Smooth muscle cell (in vitro differentiated cells): Measurements from ENCODE around the gene GDF9. TPM values are rescaled to one million over a fixed set of nuclear protein-coding genes. Genes with fewer than 3 reads are reported as not detected.

Experiments
- DNase-seq: peaks from one replicate; lab custom pipeline; 2025; ENCODE audit not compliant: unreplicated experiment; lab: John Stamatoyannopoulos, UW
- H2AFZ ChIP-seq: fragments of 200-600 bp; sonication (generic); 2 replicates; pipeline ENCODE4 v1.6.0; 2016; ENCODE audit warnings: antibody characterized with exemption, low read depth, mild to moderate bottlenecking
- H3F3A ChIP-seq: fragments of 200-600 bp; sonication (generic); 2 replicates; pipeline ENCODE4 v1.6.0; 2017; ENCODE audit warnings: antibody characterized with exemption, low read depth
- H3K27ac ChIP-seq: fragments of 200-600 bp; sonication (generic); 2 replicates; pipeline ENCODE4 v1.5.1; 2016; ENCODE audit warnings: low read depth, mild to moderate bottlenecking
- H3K27me3 ChIP-seq: fragments of 200-600 bp; sonication (generic); 2 replicates; pipeline ENCODE4 v1.6.1; 2016; ENCODE audit warnings: low read depth, mild to moderate bottlenecking
- H3K36me3 ChIP-seq: fragments of 200-600 bp; sonication (generic); 2 replicates; pipeline ENCODE4 v1.5.1; 2016; ENCODE audit warnings: low read depth
- H3K4me1 ChIP-seq: fragments of 200-600 bp; sonication (generic); 2 replicates; pipeline ENCODE4 v1.5.1; 2016; ENCODE audit warnings: low read depth
- H3K4me2 ChIP-seq: fragments of 200-600 bp; sonication (generic); 2 replicates; pipeline ENCODE4 v1.6.0; 2016; ENCODE audit warnings: mild to moderate bottlenecking
- H3K4me3 ChIP-seq: fragments of 200-600 bp; sonication (generic); 2 replicates; pipeline ENCODE4 v1.5.1; 2016; ENCODE audit warnings: mild to moderate bottlenecking
- H3K79me2 ChIP-seq: fragments of 200-600 bp; sonication (generic); 2 replicates; pipeline ENCODE4 v1.6.0; 2016; ENCODE audit warnings: low read depth, mild to moderate bottlenecking
- H3K9ac ChIP-seq: fragments of 200-600 bp; sonication (generic); 2 replicates; pipeline ENCODE4 v1.6.0; 2016; ENCODE audit warnings: low read depth
- H3K9me3 ChIP-seq: fragments of 200-600 bp; sonication (generic); replicated peaks from 2 replicates; pipeline ENCODE4 v1.5.1; 2016; ENCODE audit warnings: low read depth
- H4K20me1 ChIP-seq: fragments of 200-600 bp; sonication (generic); 2 replicates; pipeline ENCODE4 v1.6.0; 2016; ENCODE audit warnings: low read depth
- WGBS: methylation state at CpG from one replicate; pipeline ENCODE4 v1.1.7; 2016; ENCODE audit warnings: low lambda C conversion rate; 5-methylcytosine and 5-hydroxymethylcytosine counted together
- polyA plus RNA-seq: library from polyadenylated mRNA; unstranded; fragments of >200 nt; fragmentation: Nextera tagmentation; extraction: Ambion mirVana; gene quantifications from 2 replicates; pipeline ENCODE4 v1.2.1, GENCODE V29; 2016
- total RNA-seq: library from RNA; depleted of rRNA; stranded (reverse); fragments of >200 nt; gene quantifications from 2 replicates; pipeline ENCODE4 v1.2.3, GENCODE V29; 2014
- TF ChIP-seq, protein P1 (sequence below): fragments of 200-600 bp; sonication (generic); IDR thresholded peaks from 2 replicates; pipeline ENCODE4 v1.5.1; 2017; ENCODE audit warnings: borderline replicate concordance, mild to moderate bottlenecking, antibody characterized with exemption; ENCODE audit not compliant: insufficient read depth, poor library complexity, severe bottlenecking

Gene GDF9
- total and polyA plus RNA-seq, 2 experiments from 2014 or later = 0.46 to 1.9 TPM

- Histone ChIP-seq H3K4me1 (peaks cover 11% of the 10 kb centered on the region), H3K27me3 (no peaks in the 10 kb centered on the region), H3K4me3 (no peak overlapping the region), H2AFZ (no peak overlapping the region), H3F3A (no peaks in the 10 kb centered on the region), H3K27ac (no peak overlapping the region), H3K9ac (no peak overlapping the region), H3K36me3 (no peaks in the 10 kb centered on the region), H3K79me2 (no peaks in the 10 kb centered on the region), H3K4me2 (no peak overlapping the region), H3K9me3 (no peaks in the 10 kb centered on the region), H4K20me1 (no peaks in the 10 kb centered on the region)
- WGBS = 86% methylated on average over 1 of the region's 1 CpG
- DNase-seq = no peak
- TF ChIP-seq, protein P1, sequence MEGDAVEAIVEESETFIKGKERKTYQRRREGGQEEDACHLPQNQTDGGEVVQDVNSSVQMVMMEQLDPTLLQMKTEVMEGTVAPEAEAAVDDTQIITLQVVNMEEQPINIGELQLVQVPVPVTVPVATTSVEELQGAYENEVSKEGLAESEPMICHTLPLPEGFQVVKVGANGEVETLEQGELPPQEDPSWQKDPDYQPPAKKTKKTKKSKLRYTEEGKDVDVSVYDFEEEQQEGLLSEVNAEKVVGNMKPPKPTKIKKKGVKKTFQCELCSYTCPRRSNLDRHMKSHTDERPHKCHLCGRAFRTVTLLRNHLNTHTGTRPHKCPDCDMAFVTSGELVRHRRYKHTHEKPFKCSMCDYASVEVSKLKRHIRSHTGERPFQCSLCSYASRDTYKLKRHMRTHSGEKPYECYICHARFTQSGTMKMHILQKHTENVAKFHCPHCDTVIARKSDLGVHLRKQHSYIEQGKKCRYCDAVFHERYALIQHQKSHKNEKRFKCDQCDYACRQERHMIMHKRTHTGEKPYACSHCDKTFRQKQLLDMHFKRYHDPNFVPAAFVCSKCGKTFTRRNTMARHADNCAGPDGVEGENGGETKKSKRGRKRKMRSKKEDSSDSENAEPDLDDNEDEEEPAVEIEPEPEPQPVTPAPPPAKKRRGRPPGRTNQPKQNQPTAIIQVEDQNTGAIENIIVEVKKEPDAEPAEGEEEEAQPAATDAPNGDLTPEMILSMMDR = no peak
These were observed 44.5 kb downstream of the GDF9 start for GRCh38 chr5:132821791-132822190.

GRCh38 chr5:132821350-132821749 lies 44.9 kb downstream of the GDF9 start:
- TF ChIP-seq, protein P1 = no peak
- no peak overlapping the region for H3K4me3 ChIP-seq
- WGBS = 93% methylated on average over 3 of the region's 3 CpGs

GRCh38 chr5:132820162-132820754 lies 46.0 kb downstream of the GDF9 start:
- Histone ChIP-seq H3K79me2 (no peaks in the 10 kb centered on the region), H3K9me3 (no peaks in the 10 kb centered on the region), H3K4me3 (no peak overlapping the region), H3K4me2 (no peak overlapping the region), H2AFZ (no peak overlapping the region), H3F3A (no peaks in the 10 kb centered on the region), H3K9ac (no peak overlapping the region), H3K27ac (no peak overlapping the region), H3K36me3 (no peaks in the 10 kb centered on the region), H4K20me1 (no peaks in the 10 kb centered on the region), H3K4me1 (peaks cover 3% of the 10 kb centered on the region), H3K27me3 (peaks cover 2% of the 10 kb centered on the region)
- TF ChIP-seq, protein P1 = peak; percentile 95
- DNase-seq = peak; percentile 64
- WGBS = 38% methylated on average over 15 of the region's 15 CpGs

More at GRCh38 chr5:132821350-132821749, 44.9 kb downstream of the GDF9 start:
- Histone ChIP-seq H3K4me1 (peaks cover 11% of the 10 kb centered on the region), H3K27ac (no peak overlapping the region), H3F3A (no peaks in the 10 kb centered on the region), H3K4me2 (no peak overlapping the region), H3K79me2 (no peaks in the 10 kb centered on the region), H3K9me3 (no peaks in the 10 kb centered on the region), H3K27me3 (no peaks in the 10 kb centered on the region), H4K20me1 (no peaks in the 10 kb centered on the region), H3K9ac (no peak overlapping the region), H3K36me3 (no peaks in the 10 kb centered on the region), H2AFZ (no peak overlapping the region)
- DNase-seq = no peak

DNA sequence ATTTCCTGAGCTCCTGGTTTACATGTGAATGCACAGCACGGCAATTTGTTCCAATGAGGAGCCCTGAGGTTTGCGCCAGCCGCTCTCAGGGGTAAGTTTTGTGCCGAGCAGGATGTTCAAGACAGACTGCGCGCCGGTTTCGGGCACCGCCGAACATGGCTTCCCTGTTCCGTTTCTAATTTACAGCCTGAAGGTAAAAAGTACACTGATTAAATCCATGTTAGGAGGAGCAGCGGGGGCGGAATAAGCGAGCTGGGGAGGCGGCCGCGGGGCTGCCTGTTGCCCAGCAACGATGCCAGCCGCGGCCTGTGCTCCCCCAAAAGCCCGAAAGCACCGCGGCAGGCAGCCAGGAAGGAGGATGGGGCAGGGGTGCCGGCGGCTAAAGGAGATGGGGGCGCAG lies 46.8 kb downstream of the GDF9 start:
- DNase-seq = no peak
- 92% methylated on average over 26 of the region's 26 CpGs for WGBS
- H3K9me3 ChIP-seq = no peaks in the 10 kb centered on the region
- H4K20me1 ChIP-seq = no peaks in the 10 kb centered on the region
- H2AFZ ChIP-seq = no peak overlapping the region
- no peak overlapping the region for H3K9ac ChIP-seq
- no peaks in the 10 kb centered on the region for H3K36me3 ChIP-seq
- H3K4me2 ChIP-seq = no peak overlapping the region
- TF ChIP-seq, protein P1 = no peak
- no peak overlapping the region for H3K4me3 ChIP-seq
- H3K79me2 ChIP-seq = no peaks in the 10 kb centered on the region
- no peaks in the 10 kb centered on the region for H3K4me1 ChIP-seq
- peaks cover 10% of the 10 kb centered on the region for H3K27me3 ChIP-seq
- no peak overlapping the region for H3K27ac ChIP-seq
- H3F3A ChIP-seq = no peaks in the 10 kb centered on the region
